Stimulated activated CD4-positive, alpha-beta T cell treated with anti-CD3 and anti-CD28 coated beads, TNF-alpha, amount 100 ng/mL, for 1 hour (primary cell): ENCODE results near the gene IGF2R.

Experiments
- DNase-seq, 3 donors: peaks; one replicate each; pipeline ENCODE4 v3.0.0-alpha.2; 2020; ENCODE audit warnings: low read depth in 3 of 3, low spot score in 1 of 3

Gene IGF2R

GRCh38 chr6:160042014-160042773 is 73.3 kb downstream of the IGF2R start:
- no peak for DNase-seq

- DNase-seq, result no peak
Observed at GRCh38 chr6:160042788-160043301, 74.0 kb downstream of the IGF2R start.

DNA sequence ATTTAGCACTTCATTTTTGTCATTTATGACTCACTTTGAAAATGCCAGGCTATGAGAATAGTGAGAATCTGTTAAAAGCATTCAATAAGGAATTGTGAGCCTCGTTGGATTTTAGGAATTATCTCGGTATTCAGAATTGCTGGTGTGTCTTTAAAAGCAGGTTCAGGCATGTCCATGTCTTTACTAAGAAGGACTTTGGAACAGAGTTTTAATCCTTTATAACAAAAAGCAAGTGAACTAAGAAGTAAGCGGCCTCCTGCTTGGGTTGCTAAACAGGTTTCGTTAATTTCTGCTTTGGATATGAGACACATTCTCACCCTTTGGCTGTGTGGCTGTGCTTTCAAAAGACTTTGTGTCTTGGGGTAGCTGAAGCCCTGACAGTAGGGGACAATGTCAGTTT is 74.9 kb downstream of the IGF2R start:
- no peak for DNase-seq

- DNase-seq, result no peak
Observed at GRCh38 chr6:160044687-160045086, 75.8 kb downstream of the IGF2R start.

GRCh38 chr6:160048471-160048870 is 79.6 kb downstream of the IGF2R start:
- no peak for DNase-seq

DNA sequence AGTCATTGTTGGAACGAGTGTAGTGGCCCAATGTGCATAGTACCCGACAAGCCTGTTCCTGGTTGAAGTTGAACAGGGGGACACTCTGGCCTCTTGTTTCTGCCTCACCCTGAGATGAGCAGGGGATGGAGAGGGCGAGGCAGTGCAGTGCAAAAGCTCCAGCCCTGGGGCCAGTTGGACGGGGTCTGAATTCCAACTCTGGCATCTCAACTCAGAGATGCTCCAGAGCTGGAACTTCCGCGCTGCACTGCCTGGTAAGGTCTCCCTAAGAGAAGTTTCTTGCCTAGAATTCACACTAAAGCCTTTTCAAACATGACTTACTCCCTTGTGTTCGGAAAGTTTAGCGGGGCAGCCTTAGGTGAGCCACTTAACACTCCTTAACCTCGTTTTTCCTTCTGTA is 80.5 kb downstream of the IGF2R start:
- DNase-seq, result no peak

DNA sequence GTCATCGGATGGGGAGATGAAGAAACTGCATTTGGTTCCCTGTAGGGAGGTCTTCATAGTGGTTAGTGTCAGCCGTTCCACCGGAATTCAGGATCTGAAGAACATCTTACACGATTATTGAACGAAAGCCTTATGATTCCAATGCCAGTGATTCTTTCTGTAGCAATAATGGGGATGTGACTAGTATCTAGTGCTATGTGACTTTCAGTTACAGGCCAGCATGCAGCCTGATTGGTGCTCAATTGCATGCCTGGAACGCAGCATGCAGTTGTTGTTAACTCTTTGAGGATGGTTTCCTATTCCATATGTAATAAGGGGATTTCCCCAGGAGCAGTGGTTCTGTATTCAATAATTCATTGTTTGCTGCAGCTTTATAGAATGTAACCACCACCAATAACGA is 81.1 kb downstream of the IGF2R start:
- DNase-seq, result no peak

DNA sequence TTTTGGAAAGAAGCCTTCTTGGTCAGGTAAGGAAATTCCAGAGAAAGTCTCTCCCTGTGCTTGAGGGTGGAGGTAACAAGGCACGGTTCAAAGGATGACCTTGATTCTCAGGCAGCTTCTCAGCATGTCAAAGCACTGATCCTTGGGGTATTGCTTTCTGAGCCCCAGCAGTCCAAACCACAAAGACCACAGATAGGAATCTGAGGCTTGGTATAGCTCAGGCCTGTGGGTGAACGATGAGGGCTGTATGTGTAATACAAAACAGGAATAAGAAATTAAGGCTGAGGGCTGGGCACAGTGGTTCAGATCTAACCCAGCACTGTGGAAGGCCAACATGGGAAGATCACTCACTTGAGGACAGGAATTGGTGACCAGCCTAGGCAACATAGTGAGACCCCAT is 82.5 kb downstream of the IGF2R start:
- DNase-seq, result no peak

DNA sequence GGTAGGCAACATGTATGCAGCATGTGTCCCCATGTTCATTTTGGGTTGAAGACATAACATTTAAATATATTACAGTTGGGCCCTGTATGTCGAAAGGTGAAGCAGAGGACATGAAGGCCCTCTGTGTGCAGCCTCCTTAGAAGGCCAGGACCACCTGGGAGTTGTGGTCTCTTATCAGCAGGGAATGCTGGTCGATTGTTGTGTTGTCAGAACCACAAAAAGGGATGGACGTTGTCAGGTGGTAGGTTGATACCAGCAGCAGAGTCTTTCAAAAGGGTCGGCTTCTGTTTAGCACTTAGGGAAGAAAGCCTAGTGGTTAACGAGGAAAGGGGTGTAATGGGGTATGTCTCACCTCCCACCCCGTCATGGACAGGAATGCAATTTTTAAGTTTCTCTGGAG is 85.4 kb downstream of the IGF2R start:
- no peak for DNase-seq

DNA sequence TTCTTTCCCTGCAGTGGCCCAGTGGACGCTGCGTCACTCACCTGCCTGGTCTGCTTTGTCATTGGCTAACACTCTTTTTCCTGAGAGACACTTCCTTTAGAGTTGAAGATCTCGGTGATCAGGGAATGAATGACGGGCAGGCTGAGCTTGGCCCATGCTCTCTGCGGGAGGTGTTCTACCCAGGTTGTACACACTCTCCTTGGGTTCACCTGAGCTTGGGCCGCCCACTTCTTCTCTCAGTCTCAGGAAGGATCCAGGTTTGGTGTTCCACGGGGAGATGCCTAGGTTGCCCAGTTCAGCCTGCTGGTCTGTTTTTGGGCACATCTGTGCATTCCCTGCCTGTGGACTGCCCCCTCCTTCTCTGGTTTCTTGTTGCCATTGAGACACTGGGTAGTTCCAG is 86.0 kb downstream of the IGF2R start:
- no peak for DNase-seq

DNA sequence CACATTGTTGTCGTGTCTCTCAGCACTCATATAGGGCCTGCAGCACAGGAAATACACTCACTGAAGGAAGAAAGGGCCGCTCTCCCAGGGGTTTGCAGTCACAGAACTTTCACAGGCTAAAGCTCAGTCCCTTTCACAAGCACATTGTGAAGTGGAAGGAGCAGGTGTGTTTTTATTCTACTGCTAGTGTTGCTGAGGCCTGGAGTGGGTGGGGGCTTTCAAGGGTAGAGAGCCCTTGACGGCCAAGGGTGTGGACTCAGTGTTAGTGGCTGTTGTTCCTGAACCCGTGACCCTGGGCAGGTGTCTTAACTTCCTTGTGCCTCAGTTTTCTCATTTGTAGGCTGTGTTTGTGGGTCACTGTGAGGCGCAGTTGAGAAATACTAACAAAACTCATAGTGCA is 86.5 kb downstream of the IGF2R start:
- no peak for DNase-seq

DNA sequence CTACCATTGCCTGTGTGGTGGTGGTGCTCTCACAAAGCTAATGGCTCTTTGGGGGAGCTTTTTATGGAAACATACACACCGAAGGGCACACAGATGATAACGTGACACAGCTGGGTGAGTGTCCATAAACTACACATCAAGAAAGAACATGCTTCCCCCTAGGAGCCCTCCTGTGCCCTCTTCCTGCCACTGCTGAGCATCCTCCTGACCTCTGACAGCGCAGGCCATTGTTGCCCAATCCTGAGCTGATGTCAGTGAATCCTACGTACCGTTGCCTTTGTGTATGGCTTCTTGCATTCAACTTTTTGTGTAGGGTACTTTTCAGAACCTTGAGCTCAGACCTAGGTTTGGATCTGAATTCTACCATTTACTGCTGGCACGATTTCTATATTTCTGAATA is 86.9 kb downstream of the IGF2R start:
- DNase-seq, result no peak

- DNase-seq, result no peak
Observed at GRCh38 chr6:160057080-160057479, 88.2 kb downstream of the IGF2R start.

DNA sequence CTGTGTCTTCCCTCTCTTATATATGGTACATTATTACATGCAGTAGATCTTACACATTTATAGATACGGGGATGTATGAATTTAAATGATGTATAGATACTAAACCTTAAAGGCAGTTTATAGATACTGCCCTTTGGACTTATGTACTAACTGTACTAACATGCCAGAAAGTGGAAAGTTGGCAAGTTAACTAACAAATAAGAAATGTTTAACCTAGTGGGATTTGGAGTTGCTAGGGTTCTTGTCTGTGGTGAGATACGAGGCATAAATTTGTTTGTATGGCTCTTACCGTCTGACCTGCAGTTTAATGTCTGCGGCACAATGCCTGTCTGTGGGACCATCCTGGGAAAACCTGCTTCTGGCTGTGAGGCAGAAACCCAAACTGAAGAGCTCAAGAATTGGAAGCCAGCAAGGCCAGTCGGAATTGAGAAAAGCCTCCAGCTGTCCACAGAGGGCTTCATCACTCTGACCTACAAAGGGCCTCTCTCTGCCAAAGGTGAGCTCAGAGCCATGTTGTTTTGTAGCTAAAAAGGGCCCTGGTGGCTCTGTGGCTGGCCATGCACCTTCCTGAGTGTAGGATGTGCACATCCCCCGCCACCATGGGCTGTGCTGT is 89.8 kb downstream of the IGF2R start:
- no peak for DNase-seq

- no peak for DNase-seq
Observed at GRCh38 chr6:160060221-160060620, 91.3 kb downstream of the IGF2R start.

- DNase-seq, result no peak
Observed at GRCh38 chr6:160060920-160061447, 92.1 kb downstream of the IGF2R start.

- no peak for DNase-seq
Observed at GRCh38 chr6:160063771-160064413, 95.0 kb downstream of the IGF2R start.

GRCh38 chr6:160065200-160065599 is 96.3 kb downstream of the IGF2R start:
- no peak for DNase-seq

GRCh38 chr6:160067564-160067963 is 98.7 kb downstream of the IGF2R start:
- DNase-seq, result no peak

DNA sequence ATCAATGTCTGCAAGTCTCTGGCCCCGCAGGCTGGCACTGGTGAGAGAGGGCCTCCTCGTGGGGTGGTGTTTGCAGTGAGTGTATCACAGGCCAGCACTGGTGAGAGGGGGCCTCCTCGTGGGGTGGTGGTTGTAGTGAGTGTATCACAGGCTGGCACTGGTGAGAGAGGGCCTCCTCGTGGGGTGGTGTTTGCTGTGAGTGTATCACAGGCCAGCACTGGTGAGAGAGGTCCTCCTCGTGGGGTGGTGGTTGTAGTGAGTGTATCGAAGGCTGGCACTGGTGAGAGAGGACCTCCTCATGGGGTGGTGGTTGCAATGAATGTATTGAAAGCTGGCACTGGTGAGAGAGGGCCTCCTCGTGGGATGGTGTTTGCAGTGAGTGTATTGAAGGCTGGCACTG is 99.5 kb downstream of the IGF2R start:
- DNase-seq, result no peak

DNA sequence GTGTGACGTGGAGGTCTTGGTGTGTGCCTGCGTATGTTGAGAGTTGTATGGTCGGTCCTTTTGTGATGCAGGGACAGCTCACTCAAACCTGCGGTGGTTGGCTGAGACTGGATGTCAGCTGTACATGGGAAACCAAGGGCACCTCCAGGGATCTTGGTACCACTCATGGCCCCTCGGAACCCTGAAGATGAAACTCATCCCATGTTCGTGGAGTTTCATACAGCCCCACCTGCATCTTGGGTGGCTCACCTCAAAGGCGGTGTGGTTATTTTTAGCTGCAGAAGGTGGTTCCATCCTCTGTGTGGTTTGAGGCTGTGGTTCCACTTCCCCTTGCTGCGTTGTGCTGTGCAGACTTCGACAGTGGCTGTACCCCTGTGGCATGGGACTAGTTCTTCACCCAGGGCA is 100.2 kb downstream of the IGF2R start:
- no peak for DNase-seq

GRCh38 chr6:160069459-160069858 is 100.6 kb downstream of the IGF2R start:
- DNase-seq, result no peak
